GM18909 (cell line): ENCODE results near the gene MEGF9.

Experiments
- ATAC-seq: cut with Tn5 transposase; IDR thresholded peaks from one replicate; pipeline ENCODE4 v1.9.1; 2021; ENCODE audit warnings: mild to moderate bottlenecking; ENCODE audit not compliant: unreplicated experiment, poor library complexity

The MEGF9 gene

GRCh38 chr9:120593250-120593954, 120.9 kb downstream of the MEGF9 start:
- ATAC-seq, result no peak

GRCh38 chr9:120592210-120592609, 122.1 kb downstream of the MEGF9 start:
- ATAC-seq, result no peak

- ATAC-seq, result no peak
Observed at GRCh38 chr9:120587328-120587727, 126.9 kb downstream of the MEGF9 start.

DNA sequence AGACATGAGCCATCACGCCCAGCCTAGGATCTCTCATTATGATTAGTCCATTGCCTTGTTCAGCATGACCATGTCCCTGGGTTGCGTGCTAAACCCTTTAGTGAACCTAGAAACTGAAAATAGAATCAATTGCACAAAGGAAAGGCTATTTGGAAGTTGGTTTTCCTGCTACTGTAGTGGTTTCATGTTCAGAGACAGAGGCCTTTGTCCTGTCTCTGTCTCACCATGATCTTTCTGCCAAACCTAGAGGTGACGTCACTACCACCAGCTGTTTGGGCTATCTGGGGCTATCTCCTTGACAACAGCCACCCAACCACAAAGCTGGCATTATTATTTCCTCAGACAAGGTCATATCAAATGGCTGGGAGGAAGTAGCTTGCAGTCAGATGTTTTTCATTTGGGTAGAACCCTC, 130.3 kb downstream of the MEGF9 start:
- peak; percentile 64 for ATAC-seq

GRCh38 chr9:120580051-120580896, 134.0 kb downstream of the MEGF9 start, which contains the start of gene CDK5RAP2:
CDK5RAP2 (minus strand) TSS chr9:120580167; CDS start chr9:120579978, 189 bp downstream.
- peak; percentile 94 for ATAC-seq

- ATAC-seq, result peak; percentile 42
Observed at GRCh38 chr9:120579139-120580050, 134.9 kb downstream of the MEGF9 start.

GRCh38 chr9:120574473-120574872, 139.8 kb downstream of the MEGF9 start:
- ATAC-seq, result no peak

DNA sequence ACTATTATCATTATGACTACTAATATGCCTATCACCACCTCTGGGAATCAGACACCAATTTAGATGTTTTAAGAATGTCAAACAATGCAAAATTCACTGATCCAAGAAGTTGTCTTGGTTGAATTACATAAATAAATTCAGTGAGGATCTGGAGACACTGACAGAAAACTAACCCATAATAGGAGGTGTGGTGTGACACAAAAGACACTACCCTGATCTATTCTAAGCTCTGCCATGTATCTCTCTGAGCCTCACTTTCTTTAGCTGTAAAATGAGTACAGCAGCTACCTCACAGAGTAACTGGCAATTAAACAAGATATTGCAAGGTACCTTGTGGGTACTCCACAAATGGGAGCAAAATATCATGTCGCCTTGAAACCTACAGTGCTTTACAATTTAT, 141.8 kb downstream of the MEGF9 start:
- ATAC-seq, result no peak

DNA sequence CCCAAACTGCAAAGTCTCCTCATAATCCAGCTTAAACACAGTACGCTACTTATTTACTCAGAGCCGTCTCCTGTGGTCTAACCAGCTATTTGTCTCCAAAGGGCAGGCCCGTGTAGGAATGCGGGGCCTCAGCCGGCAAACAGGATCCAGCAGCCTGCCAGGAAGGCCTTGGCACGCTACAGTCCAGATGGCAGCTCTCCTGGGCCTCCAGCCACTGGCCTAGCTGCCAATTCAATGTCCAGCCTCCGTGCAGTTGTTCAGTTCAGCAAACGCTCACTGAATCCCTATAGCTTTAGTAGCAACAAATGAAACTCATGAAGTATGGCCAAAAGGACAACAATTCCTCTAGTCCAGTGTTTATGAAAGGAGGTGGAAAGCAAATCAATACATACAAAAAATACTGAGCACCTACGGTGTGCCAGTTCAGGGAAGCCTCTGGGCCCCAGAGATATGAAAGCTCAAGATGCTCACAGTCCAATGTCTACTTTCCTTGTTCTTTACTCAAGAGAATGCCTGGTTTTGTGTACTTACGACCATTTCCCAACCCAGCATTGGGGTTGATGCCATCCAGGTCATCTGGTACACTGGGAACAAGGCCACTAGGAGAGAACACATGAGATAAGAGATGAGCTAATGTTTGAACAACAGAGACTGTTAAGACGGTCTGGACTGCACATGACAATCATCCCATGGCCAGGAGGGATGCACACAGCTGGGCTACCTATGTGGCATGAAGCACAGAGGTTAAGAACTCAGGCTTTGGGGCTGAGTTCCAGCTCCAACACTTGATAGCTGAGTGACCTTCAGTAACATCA, 142.6 kb downstream of the MEGF9 start:
- ATAC-seq, result no peak

- ATAC-seq, result no peak
Observed at GRCh38 chr9:120570296-120570695, 144.0 kb downstream of the MEGF9 start.

DNA sequence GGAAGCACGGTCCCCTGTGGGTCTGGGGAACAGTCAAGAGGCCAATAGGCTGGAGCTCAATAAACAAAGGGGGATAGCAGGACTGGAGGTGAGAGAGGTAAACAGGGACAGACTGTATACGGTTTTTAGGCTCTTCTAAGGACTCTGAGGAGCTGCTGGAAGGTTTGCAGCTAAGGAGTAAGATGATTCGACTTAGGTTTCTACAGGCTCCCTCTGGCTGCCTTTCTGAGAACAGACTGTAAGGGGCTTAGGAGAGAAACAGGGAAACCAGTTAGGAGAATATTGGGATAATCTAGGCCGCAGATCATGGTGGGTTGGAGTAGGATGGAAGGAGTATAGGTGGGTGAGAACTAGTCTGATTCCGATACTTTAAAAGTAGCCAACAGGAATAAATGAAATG, 144.7 kb downstream of the MEGF9 start:
- no peak for ATAC-seq

DNA sequence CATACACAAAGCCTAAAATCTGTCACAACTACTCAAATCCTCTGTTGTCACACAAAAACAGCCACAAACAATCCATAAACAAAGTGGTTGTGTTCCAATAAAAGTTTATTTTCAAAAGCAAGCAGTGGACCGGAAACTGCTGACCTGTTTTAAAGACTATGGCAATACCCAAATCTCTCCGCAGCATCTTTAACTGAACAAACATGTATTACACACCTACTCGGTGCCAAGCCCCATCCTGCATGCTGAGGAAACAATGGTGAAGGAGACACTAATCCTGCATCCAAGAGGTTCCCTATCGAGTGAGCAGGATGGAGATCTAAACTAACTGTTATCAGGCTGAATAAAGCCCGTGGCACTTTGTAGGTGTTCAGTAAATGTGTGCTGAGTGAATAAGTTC, 145.5 kb downstream of the MEGF9 start:
- ATAC-seq, result no peak

DNA sequence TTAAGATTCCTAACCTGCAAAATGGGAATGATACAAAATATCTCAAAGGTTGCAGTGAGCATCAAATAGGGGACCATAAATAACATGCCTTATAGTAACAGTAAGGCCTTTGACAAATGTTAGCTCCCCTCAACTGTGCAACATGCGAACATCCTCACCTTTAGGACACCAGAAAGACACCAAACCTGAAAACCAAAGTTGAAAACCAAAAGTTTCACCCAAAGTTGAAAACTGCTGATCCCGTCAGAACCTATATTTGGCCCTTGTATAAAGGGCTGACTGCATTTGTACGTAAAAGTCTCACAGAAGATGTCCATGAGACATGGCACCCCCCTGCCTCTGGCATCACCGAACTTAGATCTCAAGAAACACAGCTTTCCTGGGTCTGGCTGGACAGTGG, 146.4 kb downstream of the MEGF9 start:
- no peak for ATAC-seq

DNA sequence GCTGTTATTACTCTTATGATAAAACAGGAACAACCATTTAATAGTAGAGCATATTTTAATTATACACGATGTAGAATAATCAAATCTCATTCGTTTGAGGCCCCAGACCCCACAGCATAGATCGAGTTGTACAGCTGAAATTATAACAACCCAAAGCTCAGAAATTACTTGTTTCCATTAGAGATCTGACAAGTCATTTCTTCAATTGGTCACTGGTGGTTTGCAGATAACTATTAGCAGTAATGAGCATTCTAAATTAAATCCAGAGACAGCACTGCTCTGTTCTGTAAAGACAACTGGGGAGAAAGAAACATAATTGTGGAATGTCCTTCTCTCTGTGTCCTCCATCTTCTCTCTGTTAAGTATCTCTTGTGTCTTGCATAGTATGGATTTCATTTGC, 147.2 kb downstream of the MEGF9 start:
- ATAC-seq, result no peak

GRCh38 chr9:120564589-120564988, 149.7 kb downstream of the MEGF9 start:
- no peak for ATAC-seq

DNA sequence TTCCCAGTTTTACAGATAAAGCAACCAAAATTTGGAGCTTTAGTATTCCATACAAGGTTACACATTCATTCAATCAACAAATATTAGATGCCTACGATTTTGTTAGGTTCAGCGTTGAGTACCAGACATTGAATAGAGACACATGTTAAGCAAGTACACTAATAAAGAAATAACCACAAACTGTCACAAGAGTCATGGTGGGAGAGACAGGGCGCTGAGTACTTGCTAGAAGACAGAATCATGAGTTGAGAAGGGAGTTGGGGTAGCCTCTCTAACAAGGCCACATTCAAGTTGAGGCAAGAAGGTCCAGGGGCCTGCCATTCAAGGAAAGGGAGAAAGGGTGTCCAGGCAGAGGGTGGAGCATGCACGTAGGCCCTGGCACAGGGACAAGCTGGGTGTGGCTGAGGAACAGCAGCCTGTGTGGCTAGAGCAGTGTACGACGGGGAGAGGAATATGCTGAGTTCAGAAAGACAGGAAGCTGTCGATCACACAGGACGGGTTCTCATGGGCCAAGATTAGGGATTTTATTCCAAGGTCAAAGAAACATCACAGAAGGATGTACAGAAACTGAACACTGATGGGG, 151.3 kb downstream of the MEGF9 start:
- ATAC-seq, result no peak

GRCh38 chr9:120561709-120562108, 152.6 kb downstream of the MEGF9 start:
- no peak for ATAC-seq

DNA sequence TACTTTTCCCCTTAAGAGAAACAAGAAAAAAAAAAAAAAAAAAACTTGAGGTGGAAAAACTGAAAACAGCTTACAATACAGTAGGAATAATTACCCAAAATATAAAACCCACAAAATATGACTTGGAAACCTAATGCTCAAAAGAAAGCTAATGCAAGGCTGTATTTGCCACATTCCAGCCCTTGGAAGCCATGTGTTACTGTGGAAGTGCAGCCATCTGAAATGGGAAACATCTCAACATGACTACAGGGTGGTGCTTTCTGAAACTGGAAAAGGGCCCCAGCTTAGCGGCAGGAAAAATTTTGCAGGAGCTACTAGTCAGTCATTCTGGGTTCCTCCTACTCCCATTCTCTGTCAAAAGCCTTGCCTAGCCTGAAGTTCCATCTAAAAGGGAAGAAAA, 154.7 kb downstream of the MEGF9 start:
- ATAC-seq, result no peak

GRCh38 chr9:120558454-120558853, 155.8 kb downstream of the MEGF9 start:
- no peak for ATAC-seq
